ENCODE data around the gene RPL14. TPM values are rescaled to one million over a fixed set of nuclear protein-coding genes. Genes with fewer than 3 reads are reported as not detected.

RPL14 gene
- polyA plus RNA-seq, 3 donors, result 316 to 377 (median 348) TPM

DNA sequence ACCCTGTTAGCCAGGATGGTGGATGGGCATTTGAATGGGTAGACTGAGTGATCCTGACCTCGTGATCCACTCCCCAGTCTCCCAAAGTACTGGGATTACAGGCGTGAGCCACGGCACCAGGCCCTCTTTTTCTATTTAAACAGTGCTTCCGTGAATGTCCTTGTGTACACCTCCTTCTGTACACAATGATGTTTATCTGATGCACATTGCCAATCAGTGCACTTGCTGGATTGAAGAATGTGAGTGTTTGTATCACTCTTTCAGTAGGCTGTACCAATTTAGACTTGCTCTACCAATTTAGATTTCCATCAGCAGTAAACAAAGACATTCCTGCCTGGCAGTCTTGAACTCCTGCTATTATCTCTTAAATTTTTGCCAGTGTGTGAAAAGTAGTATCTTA is 10.9 kb downstream of the RPL14 start:
- 100% methylated on average over 1 of the region's 4 CpGs for WGBS (ENCODE audit: insufficient coverage)
- Histone ChIP-seq H3K9ac (ENCODE audit: insufficient read depth, low read length, poor library complexity, severe bottlenecking) (no peak overlapping the region), H3K27me3 (ENCODE audit: control insufficient read depth in 2 of 2, insufficient read depth in 2 of 2, low read length in 2 of 2) (no peaks in the 10 kb centered on the region), H3K4me1 (ENCODE audit: control insufficient read depth in 1 of 2, insufficient read depth in 2 of 2, low read length in 2 of 2) (no peaks in the 10 kb centered on the region), H3K27ac (ENCODE audit: low read depth in 1 of 2, low read length in 2 of 2) (no peak overlapping the region), H2AFZ (ENCODE audit: insufficient read depth, low read depth, low read length, poor library complexity, severe bottlenecking) (no peak overlapping the region), H3K79me2 (ENCODE audit: insufficient read depth, low read length) (no peaks in the 10 kb centered on the region), H3K36me3 (replicated peaks in 1 of 2; ENCODE audit: control insufficient read depth in 1 of 2, insufficient read depth in 2 of 2, low read length in 2 of 2) (peaks cover 14 to 39% of the 10 kb centered on the region in 2 donors), H3K9me3 (replicated peaks in 1 of 2; ENCODE audit: control insufficient read depth in 1 of 2, insufficient read depth in 1 of 2, low read length in 2 of 2) (no peaks in the 10 kb centered on the region), H3K4me3 (replicated peaks in 1 of 3; ENCODE audit: low read depth in 2 of 3, low read length in 3 of 3) (no peak overlapping the region), H3K4me2 (replicated peaks; ENCODE audit: extremely low read depth, low read length, poor library complexity, severe bottlenecking) (no peak overlapping the region), H4K20me1 (ENCODE audit: insufficient read depth, low read length) (no peaks in the 10 kb centered on the region)
- no peak overlapping the region for H3K4me3 Mint-ChIP-seq
- intact Hi-C loops (cut with micrococcal nuclease), result no loop called here
- H3K4me1 Mint-ChIP-seq, result peaks cover 3% of the 10 kb centered on the region
- H3K27ac Mint-ChIP-seq, result no peak overlapping the region
- H3K36me3 Mint-ChIP-seq, result peaks cover 32 to 34% of the 10 kb centered on the region in 2 donors
- peaks cover 0 to 2% (median 0%) of the 10 kb centered on the region in 3 donors for H3K27me3 Mint-ChIP-seq (ENCODE audit: low read depth in 3 of 3)
- H3K9me3 Mint-ChIP-seq, result peaks cover 0 to 3% (median 0%) of the 10 kb centered on the region in 7 donors
- TF ChIP-seq, protein P1, sequence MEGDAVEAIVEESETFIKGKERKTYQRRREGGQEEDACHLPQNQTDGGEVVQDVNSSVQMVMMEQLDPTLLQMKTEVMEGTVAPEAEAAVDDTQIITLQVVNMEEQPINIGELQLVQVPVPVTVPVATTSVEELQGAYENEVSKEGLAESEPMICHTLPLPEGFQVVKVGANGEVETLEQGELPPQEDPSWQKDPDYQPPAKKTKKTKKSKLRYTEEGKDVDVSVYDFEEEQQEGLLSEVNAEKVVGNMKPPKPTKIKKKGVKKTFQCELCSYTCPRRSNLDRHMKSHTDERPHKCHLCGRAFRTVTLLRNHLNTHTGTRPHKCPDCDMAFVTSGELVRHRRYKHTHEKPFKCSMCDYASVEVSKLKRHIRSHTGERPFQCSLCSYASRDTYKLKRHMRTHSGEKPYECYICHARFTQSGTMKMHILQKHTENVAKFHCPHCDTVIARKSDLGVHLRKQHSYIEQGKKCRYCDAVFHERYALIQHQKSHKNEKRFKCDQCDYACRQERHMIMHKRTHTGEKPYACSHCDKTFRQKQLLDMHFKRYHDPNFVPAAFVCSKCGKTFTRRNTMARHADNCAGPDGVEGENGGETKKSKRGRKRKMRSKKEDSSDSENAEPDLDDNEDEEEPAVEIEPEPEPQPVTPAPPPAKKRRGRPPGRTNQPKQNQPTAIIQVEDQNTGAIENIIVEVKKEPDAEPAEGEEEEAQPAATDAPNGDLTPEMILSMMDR (IDR thresholded peaks at IDR 0.05), result no peak
- DNase-seq, result no peak

DNA sequence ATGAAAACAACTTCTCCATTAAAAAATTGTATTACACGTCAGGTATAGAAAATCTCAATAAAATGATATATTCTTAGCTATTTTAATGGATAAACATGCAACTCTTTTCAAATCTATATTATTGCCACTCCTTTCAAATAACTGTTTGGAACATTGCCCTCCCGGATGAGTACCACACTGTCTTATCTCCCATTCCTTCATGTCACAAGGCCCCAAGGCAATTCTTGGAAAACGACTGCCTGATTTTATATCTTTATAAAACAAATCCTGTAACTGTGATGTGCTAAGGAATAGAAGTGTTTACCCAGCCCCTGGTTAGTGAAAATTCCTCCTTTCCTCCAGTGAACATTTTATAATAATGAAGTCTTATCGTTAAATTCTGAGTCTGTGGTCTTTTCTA is 13.6 kb downstream of the RPL14 start:
- H3K27ac ChIP-seq (ENCODE audit: low read depth in 1 of 2, low read length in 2 of 2), result no peak overlapping the region
- no peak overlapping the region for H3K4me2 ChIP-seq (replicated peaks; ENCODE audit: extremely low read depth, low read length, poor library complexity, severe bottlenecking)
- H3K79me2 ChIP-seq (ENCODE audit: insufficient read depth, low read length), result no peaks in the 10 kb centered on the region
- H3K27me3 ChIP-seq (ENCODE audit: control insufficient read depth in 2 of 2, insufficient read depth in 2 of 2, low read length in 2 of 2), result no peaks in the 10 kb centered on the region
- H3K9me3 Mint-ChIP-seq, result peaks cover 0 to 3% (median 0%) of the 10 kb centered on the region in 7 donors
- peaks cover 9 to 10% of the 10 kb centered on the region in 2 donors for H3K36me3 Mint-ChIP-seq
- intact Hi-C loops (cut with micrococcal nuclease), result loop anchor here in 1 of 2 donors (10.0 kb wide), 1 partner anchor 54 kb away; the partner anchor contains the start of gene ZNF621
- no peaks in the 10 kb centered on the region for H3K4me1 Mint-ChIP-seq
- H3K9me3 ChIP-seq (replicated peaks in 1 of 2; ENCODE audit: control insufficient read depth in 1 of 2, insufficient read depth in 1 of 2, low read length in 2 of 2), result no peaks in the 10 kb centered on the region
- 80% methylated on average over 1 of the region's 4 CpGs for WGBS (ENCODE audit: insufficient coverage)
- no peak overlapping the region for H3K9ac ChIP-seq (ENCODE audit: insufficient read depth, low read length, poor library complexity, severe bottlenecking)
- peaks cover 0 to 12% of the 10 kb centered on the region in 2 donors for H3K36me3 ChIP-seq (replicated peaks in 1 of 2; ENCODE audit: control insufficient read depth in 1 of 2, insufficient read depth in 2 of 2, low read length in 2 of 2)
- no peak overlapping the region for H2AFZ ChIP-seq (ENCODE audit: insufficient read depth, low read depth, low read length, poor library complexity, severe bottlenecking)
- no peak overlapping the region for H3K4me3 Mint-ChIP-seq
- no peaks in the 10 kb centered on the region for H3K4me1 ChIP-seq (ENCODE audit: control insufficient read depth in 1 of 2, insufficient read depth in 2 of 2, low read length in 2 of 2)
- DNase-seq, result no peak
- H3K27me3 Mint-ChIP-seq (ENCODE audit: low read depth in 3 of 3), result peaks cover 0 to 3% (median 3%) of the 10 kb centered on the region in 3 donors
- TF ChIP-seq, protein P1 (IDR thresholded peaks at IDR 0.05), result no peak
- H3K27ac Mint-ChIP-seq, result no peak overlapping the region
- no peaks in the 10 kb centered on the region for H4K20me1 ChIP-seq (ENCODE audit: insufficient read depth, low read length)
- H3K4me3 ChIP-seq (replicated peaks in 1 of 3; ENCODE audit: low read depth in 2 of 3, low read length in 3 of 3), result no peak overlapping the region
